Gastrocnemius medialis (tissue), 4 donors: ENCODE measurements around the gene TWIST2. TPM values are rescaled to one million over a fixed set of nuclear protein-coding genes. Genes with fewer than 3 reads are reported as not detected.

ENCODE experiments used
- ATAC-seq, 2 donors: fragments of 150-250 bp; one replicate each; pipeline ENCODE4 v1.9.1; 2016
- DNase-seq, 2 donors: peaks; one replicate each; pipeline ENCODE4 v3.0.0-alpha.2; 2019
- H3K27ac ChIP-seq, 4 donors: fragments of 200-600 bp; sonication (generic); 1 replicate in 1 of 4; 2 replicates in 3 of 4; pipeline ENCODE4 v1.5.1; 2016 to 2018; ENCODE audit warnings: mild to moderate bottlenecking in 2 of 4, moderate library complexity in 1 of 4
- H3K27me3 ChIP-seq, 3 donors: fragments of 200-600 bp; sonication (generic) in 2 of 3; 1 replicate in 1 of 3; 2 replicates in 2 of 3; pipeline versions ENCODE4 v1.5.1 to v1.6.0; 2016 to 2019; ENCODE audit warnings: mild to moderate bottlenecking in 1 of 3, moderate library complexity in 1 of 3
- H3K36me3 ChIP-seq, 2 donors: fragments of 200-600 bp; sonication (generic) in 1 of 2; one replicate each; pipeline ENCODE4 v1.5.1; 2017 to 2018
- H3K4me1 ChIP-seq, 2 donors: fragments of 200-600 bp; sonication (generic) in 1 of 2; one replicate each; pipeline ENCODE4 v1.5.1; 2016 to 2017; ENCODE audit warnings: mild to moderate bottlenecking in 2 of 2
- H3K4me3 ChIP-seq, 4 donors: fragments of 200-600 bp; sonication (generic) in 3 of 4; 1 replicate in 1 of 4; 2 replicates in 3 of 4; pipeline ENCODE4 v1.5.1; 2016 to 2019; ENCODE audit warnings: mild to moderate bottlenecking in 2 of 4
- H3K9me3 ChIP-seq, 3 donors: fragments of 200-600 bp; sonication (generic) in 2 of 3; 1 replicate in 1 of 3; 2 replicates in 2 of 3; pipeline ENCODE4 v1.5.1; 2016 to 2019
- CTCF ChIP-seq, 5 experiments: fragments of 450-650 bp in 3 of 5; fragments of 200-600 bp in 2 of 5; sonication (generic) in 2 of 5; IDR thresholded peaks in 4 of 5; conservative IDR thresholded peaks in 1 of 5; 1 replicate in 4 of 5; 2 replicates in 1 of 5; pipeline ENCODE4 v1.5.1; 2016 to 2019; ENCODE audit warnings: antibody characterized with exemption in 5 of 5, mild to moderate bottlenecking in 3 of 5, moderate library complexity in 3 of 5
- POLR2A ChIP-seq, 2 donors: fragments of 450-650 bp; IDR thresholded peaks; one replicate each; pipeline ENCODE4 v1.6.1; 2017; ENCODE audit warnings: antibody characterized with exemption in 2 of 2, mild to moderate bottlenecking in 2 of 2, moderate library complexity in 2 of 2
- in situ Hi-C, 4 donors: fragments of 200-750 bp; cut with MboI; loops; one replicate each; pipeline versions ENCODE4 v1.15.0 to v1.8.0; 2017; ENCODE audit warnings: low sequenced_read_pairs in 4 of 4
- intact Hi-C: fragments of 100-400 bp; cut with DNase I; formaldehyde crosslinking; loops from one replicate; pipeline ENCODE4 v1.15.1; 2023; ENCODE audit warnings: low total_unique reads
- total RNA-seq, 4 donors: library from RNA; depleted of rRNA; stranded (reverse); fragments of >200 nt; gene quantifications; one replicate each; pipeline versions ENCODE4 v1.1.0 to v1.2.3, GENCODE V29; 2016

TWIST2 gene
- total RNA-seq, 4 donors from 2014 or later: 1.9 to 9.3 (median 2.2) TPM

GRCh38 chr2:238848691-238848975 is 748 bp downstream of the TWIST2 start:
- H3K9me3 ChIP-seq: no peaks in the 10 kb centered on the region
- H3K27me3 ChIP-seq: peaks cover 50 to 61% (median 51%) of the 10 kb centered on the region in 3 donors
- in situ Hi-C loops: no loop called here
- intact Hi-C loops: no loop called here
- no peak overlapping the region for H3K27ac ChIP-seq
- H3K4me1 ChIP-seq: peaks cover 0 to 4% of the 10 kb centered on the region in 2 donors
- H3K36me3 ChIP-seq: no peaks in the 10 kb centered on the region
- DNase-seq (no peak), ATAC-seq (no peak)
- TF ChIP-seq POLR2A (IDR thresholded peaks at IDR 0.05) (no peak), CTCF (IDR thresholded peaks at IDR 0.05 in 4 of 5, conservative IDR thresholded peaks at IDR 0.05 in 1 of 5) (no peak)
- H3K4me3 ChIP-seq: peak overlapping the region; percentile 35 to 63 (median 56)

DNA sequence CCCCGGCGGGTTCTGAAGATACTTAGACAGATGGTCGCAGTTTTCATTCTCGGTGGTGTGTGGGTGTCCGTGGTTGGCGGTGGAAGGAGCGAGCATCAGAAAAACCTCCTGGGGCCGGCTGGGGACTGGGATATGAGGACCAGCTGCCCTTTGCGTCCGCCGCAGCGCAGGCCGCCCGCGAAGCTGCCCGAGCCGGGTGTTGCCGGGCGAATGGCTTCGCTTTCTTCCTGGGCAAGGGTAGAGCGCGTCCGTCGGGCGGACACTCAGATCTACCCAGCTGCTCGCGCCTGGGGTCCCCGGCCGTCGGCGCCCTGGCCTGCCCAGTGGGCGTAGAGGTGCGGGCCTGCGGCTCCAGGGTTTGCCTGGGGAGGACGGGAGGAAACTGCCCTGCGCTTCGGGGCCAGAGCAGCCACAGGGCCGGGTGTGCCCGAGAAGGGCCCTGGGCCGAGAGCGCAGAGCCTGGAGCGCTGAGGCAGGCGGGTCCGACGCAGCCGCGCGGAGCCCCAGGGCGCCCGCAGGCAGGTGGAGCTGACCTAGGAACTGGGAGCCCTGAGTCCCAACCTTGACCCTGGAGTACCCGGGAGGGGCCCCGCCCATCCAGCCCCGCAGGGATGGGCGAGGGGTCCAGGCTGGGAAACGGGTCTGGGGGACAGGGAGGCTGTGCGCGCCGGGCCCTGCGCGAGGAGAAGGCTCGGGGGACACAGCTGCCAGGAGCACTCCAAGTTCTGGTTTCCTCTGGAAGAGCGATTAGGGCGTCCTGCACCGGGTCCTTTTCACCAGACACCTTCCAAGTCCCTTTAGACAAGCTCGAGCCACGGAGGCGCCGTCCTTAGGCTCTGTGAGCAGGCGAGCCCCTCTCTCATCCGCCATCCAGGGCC is 1.3 kb downstream of the TWIST2 start:
- H3K27ac ChIP-seq: no peak overlapping the region
- in situ Hi-C loops: no loop called here
- intact Hi-C loops: no loop called here

GRCh38 chr2:238850091-238850490 is 2.2 kb downstream of the TWIST2 start:
- Histone ChIP-seq H3K27ac (no peak overlapping the region), H3K4me1 (peaks cover 0 to 4% of the 10 kb centered on the region in 2 donors), H3K27me3 (peaks cover 49 to 59% (median 51%) of the 10 kb centered on the region in 3 donors), H3K36me3 (no peaks in the 10 kb centered on the region), H3K4me3 (no peak overlapping the region), H3K9me3 (no peaks in the 10 kb centered on the region)
- in situ Hi-C loops (no loop called here), intact Hi-C loops (no loop called here)
- TF ChIP-seq POLR2A (IDR thresholded peaks at IDR 0.05) (no peak), CTCF (IDR thresholded peaks at IDR 0.05 in 4 of 5, conservative IDR thresholded peaks at IDR 0.05 in 1 of 5) (no peak)
- ATAC-seq (no peak), DNase-seq (no peak)

More for the DNA sequence above, 1.3 kb downstream of the TWIST2 start:
- DNase-seq: no peak
- TF ChIP-seq CTCF (IDR thresholded peaks at IDR 0.05 in 4 of 5, conservative IDR thresholded peaks at IDR 0.05 in 1 of 5) (no peak), POLR2A (IDR thresholded peaks at IDR 0.05) (no peak)
- H3K36me3 ChIP-seq: no peaks in the 10 kb centered on the region
- no peaks in the 10 kb centered on the region for H3K9me3 ChIP-seq
- H3K4me1 ChIP-seq: peaks cover 0 to 4% of the 10 kb centered on the region in 2 donors
- H3K4me3 ChIP-seq: peak overlapping the region; percentile 35 to 63 (median 56)
- ATAC-seq: no peak
- peaks cover 46 to 61% (median 51%) of the 10 kb centered on the region in 3 donors for H3K27me3 ChIP-seq

DNA sequence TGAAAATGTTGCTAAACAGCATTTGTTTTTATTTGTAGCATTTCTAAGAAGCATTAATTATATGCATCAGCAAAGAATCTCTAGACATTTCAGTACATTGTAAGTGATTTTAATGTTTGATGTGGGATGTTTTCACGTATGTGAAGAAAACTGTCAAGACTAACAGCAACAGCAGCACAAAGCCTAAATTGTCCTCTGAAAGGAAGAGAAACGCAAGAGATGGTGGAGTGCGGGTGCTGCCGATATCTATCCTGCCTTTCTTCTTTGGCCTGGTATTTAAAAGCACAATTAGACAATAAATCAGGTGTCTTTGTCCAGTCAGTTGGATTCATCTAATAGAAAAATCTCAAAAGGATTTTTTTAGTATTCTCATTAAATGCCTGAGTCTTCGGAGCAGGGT is 3.1 kb downstream of the TWIST2 start:
- no peaks in the 10 kb centered on the region for H3K9me3 ChIP-seq
- no peak overlapping the region for H3K27ac ChIP-seq
- in situ Hi-C loops: no loop called here
- DNase-seq (no peak), ATAC-seq (no peak)
- peaks cover 43 to 50% (median 49%) of the 10 kb centered on the region in 3 donors for H3K27me3 ChIP-seq
- intact Hi-C loops: no loop called here
- H3K4me1 ChIP-seq: peaks cover 0 to 4% of the 10 kb centered on the region in 2 donors
- TF ChIP-seq POLR2A (IDR thresholded peaks at IDR 0.05): no peak
- no peak for TF ChIP-seq CTCF (IDR thresholded peaks at IDR 0.05 in 4 of 5, conservative IDR thresholded peaks at IDR 0.05 in 1 of 5)
- H3K4me3 ChIP-seq: no peak overlapping the region
- H3K36me3 ChIP-seq: no peaks in the 10 kb centered on the region
